Testis (tissue), 3 donors: ENCODE measurements around the gene RASA2. TPM values are rescaled to one million over a fixed set of nuclear protein-coding genes. Genes with fewer than 3 reads are reported as not detected.
A peak's percentile ranks its signal among the peaks of the same experiment; 100 is the strongest.

ENCODE experiments used
- DNase-seq: peaks from one replicate; pipeline ENCODE4 v3.0.0-alpha.2; 2019
- H3K27ac ChIP-seq, 2 donors: fragments of 200-600 bp; sonication (generic); one replicate each; pipeline ENCODE4 v1.5.1; 2019
- H3K27me3 ChIP-seq: fragments of 200-600 bp; sonication (generic); one replicate; pipeline ENCODE4 v1.5.1; 2019
- H3K36me3 ChIP-seq: fragments of 200-600 bp; sonication (generic); one replicate; pipeline ENCODE4 v1.5.1; 2017; ENCODE audit warnings: low read depth; ENCODE audit errors: missing control alignments
- H3K4me1 ChIP-seq: fragments of 200-600 bp; sonication (generic); one replicate; pipeline ENCODE4 v1.5.1; 2019
- H3K4me3 ChIP-seq, 2 donors: fragments of 200-600 bp; sonication (generic); one replicate each; pipeline ENCODE4 v1.5.1; 2017 to 2019
- H3K9me3 ChIP-seq: fragments of 200-600 bp; sonication (generic); one replicate; pipeline ENCODE4 v1.5.1; 2017
- CTCF ChIP-seq, 3 experiments: fragments of 450-650 bp in 2 of 3; fragments of 200-600 bp in 1 of 3; sonication (generic) in 1 of 3; IDR thresholded peaks; one replicate each; pipeline ENCODE4 v1.5.1; 2016 to 2019; ENCODE audit warnings: antibody characterized with exemption in 3 of 3, mild to moderate bottlenecking in 2 of 3, moderate library complexity in 1 of 3
- POLR2A ChIP-seq: fragments of 450-650 bp; IDR thresholded peaks from one replicate; pipeline ENCODE4 v1.6.1; 2017; ENCODE audit warnings: antibody characterized with exemption, mild to moderate bottlenecking, moderate library complexity
- WGBS, 2 donors: methylation state at CpG; one replicate each; pipeline ENCODE4 v1.1.5; 2018; 5-methylcytosine and 5-hydroxymethylcytosine counted together
- intact Hi-C: fragments of 100-400 bp; cut with DNase I; formaldehyde crosslinking; loops from one replicate; pipeline ENCODE4 v1.15.1; 2023; ENCODE audit warnings: low total_unique reads
- polyA plus RNA-seq: library from polyadenylated mRNA; stranded (reverse); fragments of 350-450 nt; fragmentation: Illumina TruSeq; extraction: RNeasy Lipid Tissue Mini Kit (QIAGEN cat#74804); gene quantifications from one replicate; pipeline ENCODE4 v1.2.3, GENCODE V29; 2014; ENCODE audit warnings: low read depth, low replicate concordance; ENCODE audit not compliant: insufficient read depth
- total RNA-seq, 2 donors: library from RNA; depleted of rRNA; stranded (reverse); fragments of >200 nt; gene quantifications; one replicate each; pipeline ENCODE4 v1.2.3, GENCODE V29; 2016

Gene RASA2
- total and polyA plus RNA-seq, 3 donors from 2014 or later, result 16.2 to 18.3 (median 18.2) TPM

DNA sequence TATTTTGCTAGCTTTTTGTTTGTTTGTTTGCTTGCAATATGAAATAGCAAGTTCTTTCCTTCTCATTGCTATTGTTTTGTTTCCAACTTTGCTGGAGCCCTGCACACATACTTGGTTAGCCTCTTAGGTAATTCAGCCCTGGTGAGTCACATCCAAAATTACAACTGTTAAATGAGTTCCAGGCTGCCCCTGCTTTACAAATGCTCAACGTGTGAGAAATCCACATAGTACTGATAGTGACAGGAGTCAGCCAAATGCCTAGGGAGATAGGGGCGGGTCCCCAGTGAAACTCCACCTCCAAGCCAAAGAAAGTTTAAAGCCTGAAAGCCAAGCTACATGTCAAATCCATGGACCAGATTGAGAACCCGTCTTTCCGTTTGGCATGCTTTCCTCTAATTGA, 169.9 kb downstream of the RASA2 start:
- no peaks in the 10 kb centered on the region for H3K27me3 ChIP-seq
- H3K9me3 ChIP-seq, result no peaks in the 10 kb centered on the region
- peaks cover 5% of the 10 kb centered on the region for H3K4me1 ChIP-seq
- no peak overlapping the region for H3K27ac ChIP-seq
- 78 to 83% methylated on average over 4 of the region's 4 CpGs for WGBS, 2 donors
- TF ChIP-seq POLR2A (no peak), CTCF (IDR thresholded peaks at IDR 0.05) (no peak)
- no peak overlapping the region for H3K4me3 ChIP-seq
- intact Hi-C loops, result no loop called here
- H3K36me3 ChIP-seq, result no peaks in the 10 kb centered on the region
- no peak for DNase-seq

- intact Hi-C loops, result no loop called here
- Histone ChIP-seq H3K27me3 (no peaks in the 10 kb centered on the region), H3K36me3 (no peaks in the 10 kb centered on the region), H3K4me3 (no peak overlapping the region), H3K4me1 (peaks cover 5% of the 10 kb centered on the region), H3K27ac (no peak overlapping the region), H3K9me3 (no peaks in the 10 kb centered on the region)
- TF ChIP-seq CTCF (IDR thresholded peaks at IDR 0.05), result no peak
- TF ChIP-seq POLR2A, result no peak
- no peak for DNase-seq
These were observed 170.7 kb downstream of the RASA2 start for GRCh38 chr3:141657516-141657915.

GRCh38 chr3:141659821-141660613, 173.2 kb downstream of the RASA2 start:
- Histone ChIP-seq H3K9me3 (no peaks in the 10 kb centered on the region), H3K36me3 (no peaks in the 10 kb centered on the region), H3K27me3 (no peaks in the 10 kb centered on the region), H3K27ac (peak overlapping the region in 1 of 2 donors; percentile 15), H3K4me3 (peak overlapping the region; percentile 51 to 58), H3K4me1 (peaks cover 11% of the 10 kb centered on the region)
- WGBS, 2 donors, result 1% methylated on average over 18 to 48 of the region's 64 CpGs
- TF ChIP-seq CTCF (IDR thresholded peaks at IDR 0.05), result no peak
- no peak for TF ChIP-seq POLR2A
- peak; percentile 66 for DNase-seq
- intact Hi-C loops, result no loop called here

GRCh38 chr3:141660614-141660947, 173.8 kb downstream of the RASA2 start:
- Histone ChIP-seq H3K36me3 (no peaks in the 10 kb centered on the region), H3K4me3 (peak overlapping the region; percentile 51 to 58)

More at GRCh38 chr3:141660614-141660947, 173.8 kb downstream of the RASA2 start:
- WGBS, 2 donors, result 16 to 20% methylated on average over 9 of the region's 9 CpGs
- no peaks in the 10 kb centered on the region for H3K27me3 ChIP-seq
- H3K4me1 ChIP-seq, result peaks cover 11% of the 10 kb centered on the region
- intact Hi-C loops, result no loop called here
- TF ChIP-seq CTCF (IDR thresholded peaks at IDR 0.05), result no peak
- TF ChIP-seq POLR2A, result no peak
- H3K9me3 ChIP-seq, result no peaks in the 10 kb centered on the region
- no peak overlapping the region for H3K27ac ChIP-seq
- no peak for DNase-seq
